HEK293 (cell line): ENCODE data around the gene RCOR1.

Experiments
- CTCF ChIA-PET: fragments of 350-600 bp; formaldehyde crosslinking; extraction: SDS; loops from one replicate; lab custom pipeline; 2021; ENCODE audit warnings: antibody characterized with exemption; lab: Yijun Ruan, JAX
- POLR2A ChIA-PET: fragments of 300-600 bp; formaldehyde crosslinking; extraction: SDS; loops from one replicate; lab custom pipeline; 2020; ENCODE audit warnings: antibody characterized with exemption, inconsistent platforms; lab: Yijun Ruan, JAX
- H3K27ac ChIP-seq: fragments of 200-500 bp; sonication (Bioruptor generic); 2 replicates; pipeline ENCODE4 v1.5.1; 2014; ENCODE audit warnings: low read depth, low read length, control low read depth, inconsistent platforms; ENCODE audit errors: extremely low read depth
- H3K36me3 ChIP-seq, 2 experiments: fragments of 200-500 bp in 1 of 2; sonication (Bioruptor generic) in 1 of 2; 1 replicate in 1 of 2; 2 replicates in 1 of 2; pipeline ENCODE4 v1.5.1; 2014 to 2017; ENCODE audit warnings: inconsistent platforms in 2 of 2, low read length in 2 of 2; ENCODE audit not compliant: control insufficient read depth in 2 of 2, insufficient read depth in 1 of 2
- H3K4me1 ChIP-seq: fragments of 200-500 bp; sonication (Bioruptor generic); 2 replicates; pipeline ENCODE4 v1.5.1; 2014; ENCODE audit warnings: mild to moderate bottlenecking, low read length, inconsistent platforms; ENCODE audit not compliant: control insufficient read depth, insufficient read depth
- H3K4me3 ChIP-seq: 2 replicates; pipeline ENCODE4 v1.5.1; 2011; ENCODE audit warnings: low read depth, mild to moderate bottlenecking, control low read depth, low read length, moderate library complexity
- H3K9me3 ChIP-seq: fragments of 200-500 bp; sonication (Bioruptor generic); 2 replicates; pipeline ENCODE4 v1.5.1; 2014; ENCODE audit warnings: low read depth, low read length, inconsistent platforms; ENCODE audit not compliant: control insufficient read depth, insufficient read depth
- CTCF ChIP-seq: fragments of 450-650 bp; formaldehyde crosslinking; IDR thresholded peaks from 2 replicates; pipeline ENCODE4 v1.5.1; 2016; ENCODE audit warnings: missing biosample characterization, missing genetic modification characterization
- ELK4 ChIP-seq: IDR thresholded peaks from 2 replicates; pipeline ENCODE4 v1.6.1; 2011; ENCODE audit warnings: mild to moderate bottlenecking, low read depth, low read length, borderline replicate concordance
- IKZF3 ChIP-seq: fragments of 450-650 bp; IDR thresholded peaks from 2 replicates; pipeline ENCODE4 v1.5.0; 2018; ENCODE audit warnings: missing biosample characterization, mild to moderate bottlenecking, missing genetic modification characterization, moderate library complexity
- PBX3 ChIP-seq: sonication (generic); formaldehyde crosslinking; IDR thresholded peaks from 2 replicates; pipeline ENCODE4 v1.8.1; 2022; ENCODE audit warnings: mild to moderate bottlenecking, moderate library complexity, missing genetic modification reagents
- PRDM6 ChIP-seq: fragments of 450-650 bp; formaldehyde crosslinking; IDR thresholded peaks from 2 replicates; pipeline ENCODE4 v1.5.1; 2017; ENCODE audit warnings: missing biosample characterization, missing genetic modification characterization
- ZBTB17 ChIP-seq: fragments of 450-650 bp; formaldehyde crosslinking; IDR thresholded peaks from 2 replicates; pipeline ENCODE4 v1.5.1; 2016; ENCODE audit warnings: missing biosample characterization, missing genetic modification characterization
- ZFP3 ChIP-seq: fragments of 450-650 bp; formaldehyde crosslinking; IDR thresholded peaks from 2 replicates; pipeline ENCODE4 v1.5.1; 2016; ENCODE audit warnings: low read depth, missing biosample characterization, missing genetic modification characterization
- ZNF169 ChIP-seq: fragments of 450-650 bp; formaldehyde crosslinking; IDR thresholded peaks from 2 replicates; pipeline ENCODE4 v1.5.1; 2016; ENCODE audit warnings: missing biosample characterization, missing genetic modification characterization
- ZNF221 ChIP-seq: fragments of 450-650 bp; formaldehyde crosslinking; IDR thresholded peaks from 2 replicates; pipeline ENCODE4 v1.5.1; 2017; ENCODE audit warnings: missing biosample characterization, missing genetic modification characterization, borderline replicate concordance
- ZNF433 ChIP-seq: fragments of 450-650 bp; formaldehyde crosslinking; IDR thresholded peaks from 2 replicates; pipeline ENCODE4 v1.5.1; 2016; ENCODE audit warnings: missing biosample characterization, missing genetic modification characterization, low read depth
- ZNF600 ChIP-seq: fragments of 450-650 bp; formaldehyde crosslinking; IDR thresholded peaks from 2 replicates; pipeline ENCODE4 v1.5.1; 2016; ENCODE audit warnings: missing biosample characterization, missing genetic modification characterization
- ZNF624 ChIP-seq: fragments of 450-650 bp; formaldehyde crosslinking; IDR thresholded peaks from 2 replicates; pipeline ENCODE4 v1.5.1; 2017; ENCODE audit warnings: missing biosample characterization, missing genetic modification characterization
- ZNF776 ChIP-seq: fragments of 450-650 bp; formaldehyde crosslinking; IDR thresholded peaks from 2 replicates; pipeline ENCODE4 v1.5.0; 2017; ENCODE audit warnings: missing biosample characterization, missing genetic modification characterization, borderline replicate concordance
- ZNF791 ChIP-seq: fragments of 450-650 bp; formaldehyde crosslinking; IDR thresholded peaks from 2 replicates; pipeline ENCODE4 v1.5.1; 2016; ENCODE audit warnings: missing biosample characterization, missing genetic modification characterization
- ZSCAN30 ChIP-seq: fragments of 450-650 bp; IDR thresholded peaks from 2 replicates; pipeline ENCODE4 v1.5.1; 2018; ENCODE audit warnings: missing biosample characterization, mild to moderate bottlenecking, missing genetic modification characterization, moderate library complexity

The RCOR1 gene

GRCh38 chr14:102589761-102590290 is 2.6 kb upstream of the RCOR1 start:
- no peak overlapping the region for H3K4me3 ChIP-seq
- no peaks in the 10 kb centered on the region for H3K36me3 ChIP-seq
- ChIA-PET CTCF (interaction anchor here (0.6 kb wide), 1 partner anchor 72 kb away, joined by 4 read pairs; no protein-coding TSS in a partner anchor), POLR2A (interaction anchor here (1.4 kb wide), 1 partner anchor 65 kb away, joined by 5 read pairs; no protein-coding TSS in a partner anchor)
- no peak for TF ChIP-seq ZNF776 (tag by site-specific recombination)
- TF ChIP-seq ZNF624, result no peak
- TF ChIP-seq IKZF3 (tag by site-specific recombination), result no peak
- TF ChIP-seq ZFP3 (tag by site-specific recombination), result no peak
- no peak for TF ChIP-seq ZNF221 (tag by site-specific recombination)
- no peak for TF ChIP-seq ZNF433 (tag by site-specific recombination)
- no peak for TF ChIP-seq ZNF169
- no peak for TF ChIP-seq PRDM6 (tag by site-specific recombination)
- no peak for TF ChIP-seq ZSCAN30 (tag by site-specific recombination)
- no peak for TF ChIP-seq ZNF791
- no peak for TF ChIP-seq ELK4
- H3K27ac ChIP-seq, result no peak overlapping the region
- no peaks in the 10 kb centered on the region for H3K9me3 ChIP-seq
- no peaks in the 10 kb centered on the region; the same call in 1 of the 2 replicates for H3K4me1 ChIP-seq

GRCh38 chr14:102590667-102591099 is 1.8 kb upstream of the RCOR1 start:
- H3K4me1 ChIP-seq, result no peaks in the 10 kb centered on the region; the same call in 1 of the 2 replicates
- peak overlapping the region; percentile 78 for H3K4me3 ChIP-seq
- CTCF ChIA-PET, result interaction anchor here (0.6 to 1.3 kb wide), 2 partner anchors 36 to 66 kb away, joined by 3 to 4 read pairs; no protein-coding TSS in a partner anchor
- H3K27ac ChIP-seq, result peak overlapping the region; percentile 96; the same call in 1 of the 2 replicates
- no peaks in the 10 kb centered on the region for H3K9me3 ChIP-seq
- POLR2A ChIA-PET, result interaction anchor here (0.6 to 2.3 kb wide), 3 partner anchors 19 to 830 kb away, joined by 3 to 11 read pairs (median 3); no protein-coding TSS in a partner anchor
- TF ChIP-seq ZBTB17 (tag by site-specific recombination) (0 out of 2 replicates have a peak, but pooled peaks have one; percentile 19), PBX3 (no peak), ZNF600 (tag by site-specific recombination) (peak; percentile 85), CTCF (tag by site-specific recombination) (peak; percentile 53)
- H3K36me3 ChIP-seq, result no peaks in the 10 kb centered on the region; a peak in 1 of 3 replicates
